KMS-11 (cell line): ENCODE results near the gene FAS.

ENCODE experiments used
- H2AFZ ChIP-seq: fragments of 200-600 bp; sonication (generic); 2 replicates; pipeline ENCODE4 v1.6.1; 2016; ENCODE audit warnings: antibody characterized with exemption, mixed run types, low read depth
- H3K27ac ChIP-seq: fragments of 200-600 bp; sonication (generic); 2 replicates; pipeline ENCODE4 v1.6.1; 2016; ENCODE audit warnings: mild to moderate bottlenecking, mixed run types
- H3K27me3 ChIP-seq: fragments of 200-600 bp; sonication (generic); 2 replicates; pipeline ENCODE4 v1.6.1; 2017; ENCODE audit warnings: mild to moderate bottlenecking, low read depth, mixed run types, moderate library complexity; ENCODE audit not compliant: insufficient read depth
- H3K36me3 ChIP-seq: fragments of 200-600 bp; sonication (generic); 2 replicates; pipeline ENCODE4 v1.6.1; 2017; ENCODE audit warnings: mild to moderate bottlenecking, mixed run types; ENCODE audit not compliant: insufficient read depth
- H3K4me1 ChIP-seq: fragments of 200-600 bp; sonication (generic); 2 replicates; pipeline ENCODE4 v1.6.1; 2016; ENCODE audit warnings: mild to moderate bottlenecking, low read depth, mixed run types; ENCODE audit not compliant: poor library complexity, severe bottlenecking
- H3K4me2 ChIP-seq: fragments of 200-600 bp; sonication (generic); 2 replicates; pipeline ENCODE4 v1.7.0; 2016; ENCODE audit warnings: mild to moderate bottlenecking, mixed run types
- H3K4me3 ChIP-seq: fragments of 200-600 bp; sonication (generic); IDR thresholded peaks from 2 replicates; pipeline ENCODE4 v1.6.1; 2017; ENCODE audit warnings: low read depth, low read length, mixed read lengths; ENCODE audit not compliant: insufficient read depth
- H3K79me2 ChIP-seq: fragments of 200-600 bp; sonication (generic); 2 replicates; pipeline ENCODE4 v1.6.1; 2016; ENCODE audit warnings: low read depth, mixed run types; ENCODE audit not compliant: insufficient read depth
- H3K9ac ChIP-seq: fragments of 200-600 bp; sonication (generic); 2 replicates; pipeline ENCODE4 v1.6.1; 2016; ENCODE audit warnings: mild to moderate bottlenecking, mixed run types
- H4K20me1 ChIP-seq: fragments of 200-600 bp; sonication (generic); 2 replicates; pipeline ENCODE4 v1.6.1; 2016; ENCODE audit warnings: mild to moderate bottlenecking, mixed run types; ENCODE audit not compliant: insufficient read depth
- CTCF ChIP-seq: fragments of 200-600 bp; sonication (generic); conservative IDR thresholded peaks from 2 replicates; pipeline ENCODE4 v1.6.1; 2017; ENCODE audit warnings: low read depth, mild to moderate bottlenecking, antibody characterized with exemption, low read length, moderate library complexity, mixed read lengths

Gene FAS

DNA sequence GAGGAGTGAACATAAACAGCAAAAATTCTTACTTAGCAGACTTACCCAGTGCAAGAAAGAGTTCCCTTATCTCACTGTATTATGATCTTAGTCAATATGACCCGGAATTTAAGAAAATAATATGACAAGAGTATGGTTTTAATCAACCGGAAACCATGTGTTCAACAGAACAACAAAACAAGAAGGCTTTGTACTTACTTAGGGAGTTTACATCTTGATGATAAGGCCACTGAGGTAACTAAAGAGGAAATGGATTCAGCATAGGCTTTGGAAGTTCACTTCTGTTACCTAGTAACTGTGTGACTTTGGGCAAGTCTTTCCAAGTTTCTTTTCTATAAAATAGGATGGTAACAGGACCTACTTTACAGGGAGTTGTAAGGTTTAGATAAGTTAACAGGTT, 7.4 kb upstream of the FAS start:
- no peaks in the 10 kb centered on the region for H3K79me2 ChIP-seq
- no peaks in the 10 kb centered on the region for H3K36me3 ChIP-seq
- no peaks in the 10 kb centered on the region for H3K27me3 ChIP-seq
- H3K9ac ChIP-seq = no peak overlapping the region
- no peak overlapping the region for H3K4me3 ChIP-seq
- no peaks in the 10 kb centered on the region for H4K20me1 ChIP-seq
- TF ChIP-seq CTCF = no peak
- H2AFZ ChIP-seq = no peak overlapping the region
- peaks cover 37% of the 10 kb centered on the region for H3K4me1 ChIP-seq
- H3K27ac ChIP-seq = no peak overlapping the region
- no peak overlapping the region for H3K4me2 ChIP-seq

DNA sequence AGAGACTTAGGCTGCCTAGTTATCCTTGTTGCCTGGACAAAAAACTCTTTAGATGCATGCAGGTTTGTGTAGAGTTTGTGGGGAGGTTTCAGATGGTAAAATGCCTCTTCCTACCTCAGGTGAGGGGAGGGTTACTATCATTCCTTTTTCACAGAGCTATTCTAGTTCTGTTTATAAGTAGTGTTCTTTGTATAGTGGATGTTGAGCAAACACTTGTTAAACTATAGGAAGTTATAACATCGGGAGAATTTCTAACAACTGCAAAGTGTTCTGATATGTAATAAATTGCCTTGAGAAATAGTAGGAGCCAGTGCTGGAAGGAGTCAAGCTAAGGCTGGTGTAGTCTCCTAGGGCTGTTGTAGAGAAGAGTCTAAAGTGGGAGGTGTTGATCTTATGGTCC, 6.7 kb upstream of the FAS start:
- Histone ChIP-seq H3K27ac (no peak overlapping the region), H4K20me1 (no peaks in the 10 kb centered on the region), H3K27me3 (no peaks in the 10 kb centered on the region), H2AFZ (no peak overlapping the region), H3K9ac (no peak overlapping the region), H3K4me3 (no peak overlapping the region), H3K4me2 (no peak overlapping the region), H3K4me1 (peaks cover 39% of the 10 kb centered on the region), H3K79me2 (no peaks in the 10 kb centered on the region), H3K36me3 (no peaks in the 10 kb centered on the region)
- TF ChIP-seq CTCF = no peak

DNA sequence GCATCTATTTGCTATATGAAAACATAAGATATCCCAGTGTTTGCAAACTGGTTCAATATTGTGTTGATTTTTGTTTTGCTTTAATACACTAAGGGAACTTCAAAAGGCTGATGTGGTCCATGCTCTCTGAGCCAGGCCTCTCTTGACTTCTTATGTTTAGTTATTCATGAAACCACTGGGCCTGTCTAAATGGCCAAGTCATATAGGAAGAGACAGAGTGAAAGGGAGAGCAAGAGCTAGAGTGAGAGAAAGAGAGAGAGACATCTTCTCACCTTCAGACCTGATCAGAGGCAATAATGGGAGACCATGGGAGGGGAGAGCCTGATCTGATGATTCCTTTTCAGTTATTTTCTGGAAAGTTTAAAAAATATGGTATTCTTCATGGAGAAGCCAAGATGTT, 6.1 kb upstream of the FAS start:
- H3K4me1 ChIP-seq = peaks cover 39% of the 10 kb centered on the region
- no peaks in the 10 kb centered on the region for H3K27me3 ChIP-seq
- no peaks in the 10 kb centered on the region for H3K36me3 ChIP-seq
- no peak overlapping the region for H3K4me3 ChIP-seq
- H3K79me2 ChIP-seq = no peaks in the 10 kb centered on the region
- H4K20me1 ChIP-seq = no peaks in the 10 kb centered on the region
- no peak overlapping the region for H2AFZ ChIP-seq
- no peak overlapping the region for H3K9ac ChIP-seq
- no peak overlapping the region for H3K27ac ChIP-seq
- TF ChIP-seq CTCF = no peak
- no peak overlapping the region for H3K4me2 ChIP-seq

GRCh38 chr10:88986549-88987242, 3.9 kb upstream of the FAS start:
- H3K79me2 ChIP-seq = peaks cover 14% of the 10 kb centered on the region; the same call in 1 of the 2 replicates
- peak overlapping the region; percentile 80 for H3K4me2 ChIP-seq
- TF ChIP-seq CTCF = peak; percentile 78

More at GRCh38 chr10:88986549-88987242, 3.9 kb upstream of the FAS start:
- no peak overlapping the region for H3K4me3 ChIP-seq
- H3K27me3 ChIP-seq = no peaks in the 10 kb centered on the region
- peak overlapping the region; percentile 6; the same call in 1 of the 2 replicates for H3K9ac ChIP-seq
- H3K36me3 ChIP-seq = no peaks in the 10 kb centered on the region
- peak overlapping the region; percentile 52 for H3K27ac ChIP-seq
- no peak overlapping the region for H2AFZ ChIP-seq
- H3K4me1 ChIP-seq = peaks cover 42% of the 10 kb centered on the region
- no peaks in the 10 kb centered on the region for H4K20me1 ChIP-seq
